ENCODE measurements around the gene MYOM3.

The MYOM3 gene

GRCh38 chr1:24117132-24117531, 5.2 kb upstream of the MYOM3 start:
- no peak for DNase-seq (ENCODE audit: low read depth)
- no peak overlapping the region for H3K4me3 ChIP-seq (ENCODE audit: low read length)
- no peak for TF ChIP-seq CTCF (conservative IDR thresholded peaks at IDR 0.05; ENCODE audit: low read depth, low read length)

GRCh38 chr1:24114753-24115152, 2.8 kb upstream of the MYOM3 start:
- TF ChIP-seq CTCF (conservative IDR thresholded peaks at IDR 0.05; ENCODE audit: low read depth, low read length) = no peak
- no peak overlapping the region for H3K4me3 ChIP-seq (ENCODE audit: low read length)
- DNase-seq (ENCODE audit: low read depth) = no peak

- no peak overlapping the region for H3K4me3 ChIP-seq (ENCODE audit: low read length)
- no peak for DNase-seq (ENCODE audit: low read depth)
- TF ChIP-seq CTCF (conservative IDR thresholded peaks at IDR 0.05; ENCODE audit: low read depth, low read length) = no peak
Observed at GRCh38 chr1:24113641-24114033, 1.7 kb upstream of the MYOM3 start.

GRCh38 chr1:24111262-24111995, 506 bp downstream of the MYOM3 start:
- no peak for TF ChIP-seq CTCF (conservative IDR thresholded peaks at IDR 0.05; ENCODE audit: low read depth, low read length)
- no peak for DNase-seq (ENCODE audit: low read depth)
- H3K4me3 ChIP-seq (ENCODE audit: low read length) = no peak overlapping the region

- H3K4me3 ChIP-seq (ENCODE audit: low read length) = no peak overlapping the region
- DNase-seq (ENCODE audit: low read depth) = no peak
- no peak for TF ChIP-seq CTCF (conservative IDR thresholded peaks at IDR 0.05; ENCODE audit: low read depth, low read length)
Observed at GRCh38 chr1:24110642-24111261, 1.2 kb downstream of the MYOM3 start.

- no peak overlapping the region for H3K4me3 ChIP-seq (ENCODE audit: low read length)
- DNase-seq (ENCODE audit: low read depth) = no peak
- TF ChIP-seq CTCF (conservative IDR thresholded peaks at IDR 0.05; ENCODE audit: low read depth, low read length) = no peak
Observed at GRCh38 chr1:24109686-24110475, 2.1 kb downstream of the MYOM3 start.
